ENCODE measurements around the gene UTP11. TPM values are rescaled to one million over a fixed set of nuclear protein-coding genes. Genes with fewer than 3 reads are reported as not detected.
"Not testable (repeated sequence)": the region's sequence is repeated elsewhere in the genome, so short reads cannot be mapped to it uniquely, and the experiment has no call there.

The UTP11 gene
- total and polyA plus RNA-seq, 4 donors, result 11.0 to 17.8 (median 11.8) TPM

DNA sequence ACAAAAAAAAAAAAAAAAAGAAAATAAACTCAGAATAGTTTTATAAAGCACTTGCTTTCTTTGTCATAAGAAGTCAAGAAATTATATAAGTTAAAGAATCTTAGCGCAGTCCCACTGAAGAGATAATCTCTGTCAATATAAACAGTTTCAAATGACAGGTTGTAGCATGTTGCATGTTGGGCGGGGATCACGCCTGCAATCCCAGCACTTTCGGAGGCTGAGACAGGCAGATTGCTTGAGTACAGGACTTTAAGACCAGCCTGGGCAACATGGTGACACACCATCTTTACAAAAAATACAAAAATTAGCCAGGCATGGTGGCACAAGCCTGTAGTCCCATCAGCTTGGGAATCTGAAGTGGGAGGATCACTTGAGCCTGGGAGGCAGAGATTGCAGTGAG lies 47.2 kb upstream of the UTP11 start:
- WGBS, result 95% methylated on average over 4 of the region's 4 CpGs
- no peak for DNase-seq (ENCODE audit: low spot score)
- no peak overlapping the region for H3K9ac ChIP-seq (ENCODE audit: low read depth in 1 of 2, low read length in 2 of 2)
- TF ChIP-seq, protein P1, sequence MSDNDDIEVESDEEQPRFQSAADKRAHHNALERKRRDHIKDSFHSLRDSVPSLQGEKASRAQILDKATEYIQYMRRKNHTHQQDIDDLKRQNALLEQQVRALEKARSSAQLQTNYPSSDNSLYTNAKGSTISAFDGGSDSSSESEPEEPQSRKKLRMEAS (IDR thresholded peaks at IDR 0.05), result no peak
- TF ChIP-seq NR2F2 (IDR thresholded peaks at IDR 0.05) (no peak), HNF4G (IDR thresholded peaks at IDR 0.05) (no peak), YY1 (IDR thresholded peaks at IDR 0.05) (no peak), JUND (IDR thresholded peaks at IDR 0.05) (no peak), HNF4A (conservative IDR thresholded peaks at IDR 0.05) (no peak), FOXA2 (IDR thresholded peaks at IDR 0.05) (no peak), RAD21 (IDR thresholded peaks at IDR 0.05) (no peak)
- TF ChIP-seq, protein P2, sequence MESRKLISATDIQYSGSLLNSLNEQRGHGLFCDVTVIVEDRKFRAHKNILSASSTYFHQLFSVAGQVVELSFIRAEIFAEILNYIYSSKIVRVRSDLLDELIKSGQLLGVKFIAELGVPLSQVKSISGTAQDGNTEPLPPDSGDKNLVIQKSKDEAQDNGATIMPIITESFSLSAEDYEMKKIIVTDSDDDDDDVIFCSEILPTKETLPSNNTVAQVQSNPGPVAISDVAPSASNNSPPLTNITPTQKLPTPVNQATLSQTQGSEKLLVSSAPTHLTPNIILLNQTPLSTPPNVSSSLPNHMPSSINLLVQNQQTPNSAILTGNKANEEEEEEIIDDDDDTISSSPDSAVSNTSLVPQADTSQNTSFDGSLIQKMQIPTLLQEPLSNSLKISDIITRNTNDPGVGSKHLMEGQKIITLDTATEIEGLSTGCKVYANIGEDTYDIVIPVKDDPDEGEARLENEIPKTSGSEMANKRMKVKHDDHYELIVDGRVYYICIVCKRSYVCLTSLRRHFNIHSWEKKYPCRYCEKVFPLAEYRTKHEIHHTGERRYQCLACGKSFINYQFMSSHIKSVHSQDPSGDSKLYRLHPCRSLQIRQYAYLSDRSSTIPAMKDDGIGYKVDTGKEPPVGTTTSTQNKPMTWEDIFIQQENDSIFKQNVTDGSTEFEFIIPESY (IDR thresholded peaks at IDR 0.05), result no peak
- TF ChIP-seq, protein P3, sequence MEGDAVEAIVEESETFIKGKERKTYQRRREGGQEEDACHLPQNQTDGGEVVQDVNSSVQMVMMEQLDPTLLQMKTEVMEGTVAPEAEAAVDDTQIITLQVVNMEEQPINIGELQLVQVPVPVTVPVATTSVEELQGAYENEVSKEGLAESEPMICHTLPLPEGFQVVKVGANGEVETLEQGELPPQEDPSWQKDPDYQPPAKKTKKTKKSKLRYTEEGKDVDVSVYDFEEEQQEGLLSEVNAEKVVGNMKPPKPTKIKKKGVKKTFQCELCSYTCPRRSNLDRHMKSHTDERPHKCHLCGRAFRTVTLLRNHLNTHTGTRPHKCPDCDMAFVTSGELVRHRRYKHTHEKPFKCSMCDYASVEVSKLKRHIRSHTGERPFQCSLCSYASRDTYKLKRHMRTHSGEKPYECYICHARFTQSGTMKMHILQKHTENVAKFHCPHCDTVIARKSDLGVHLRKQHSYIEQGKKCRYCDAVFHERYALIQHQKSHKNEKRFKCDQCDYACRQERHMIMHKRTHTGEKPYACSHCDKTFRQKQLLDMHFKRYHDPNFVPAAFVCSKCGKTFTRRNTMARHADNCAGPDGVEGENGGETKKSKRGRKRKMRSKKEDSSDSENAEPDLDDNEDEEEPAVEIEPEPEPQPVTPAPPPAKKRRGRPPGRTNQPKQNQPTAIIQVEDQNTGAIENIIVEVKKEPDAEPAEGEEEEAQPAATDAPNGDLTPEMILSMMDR (IDR thresholded peaks at IDR 0.05; ENCODE audit: low read depth, low read length, missing input control), result no peak
- TF ChIP-seq, protein P4, sequence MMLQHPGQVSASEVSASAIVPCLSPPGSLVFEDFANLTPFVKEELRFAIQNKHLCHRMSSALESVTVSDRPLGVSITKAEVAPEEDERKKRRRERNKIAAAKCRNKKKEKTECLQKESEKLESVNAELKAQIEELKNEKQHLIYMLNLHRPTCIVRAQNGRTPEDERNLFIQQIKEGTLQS (IDR thresholded peaks at IDR 0.05), result no peak
- no peak overlapping the region for H3K27ac ChIP-seq (ENCODE audit: low read depth in 1 of 2, low read length in 2 of 2)
- no peaks in the 10 kb centered on the region for H3K27me3 ChIP-seq (ENCODE audit: control insufficient read depth in 4 of 4, insufficient read depth in 4 of 4, low read length in 3 of 4)
- H3K9me3 ChIP-seq (ENCODE audit: control insufficient read depth in 4 of 4, low read length in 3 of 4), result no peaks in the 10 kb centered on the region
- H3K36me3 ChIP-seq (ENCODE audit: control insufficient read depth in 4 of 4, insufficient read depth in 3 of 4, low read depth in 1 of 4, low read length in 3 of 4), result peaks cover 12 to 51% (median 35%) of the 10 kb centered on the region in 4 donors
- H3K4me3 ChIP-seq (ENCODE audit: low read depth in 1 of 3, low read length in 3 of 3), result no peak overlapping the region
- H3K4me1 ChIP-seq (ENCODE audit: control insufficient read depth in 4 of 4, insufficient read depth in 4 of 4, low read length in 3 of 4), result no peaks in the 10 kb centered on the region

DNA sequence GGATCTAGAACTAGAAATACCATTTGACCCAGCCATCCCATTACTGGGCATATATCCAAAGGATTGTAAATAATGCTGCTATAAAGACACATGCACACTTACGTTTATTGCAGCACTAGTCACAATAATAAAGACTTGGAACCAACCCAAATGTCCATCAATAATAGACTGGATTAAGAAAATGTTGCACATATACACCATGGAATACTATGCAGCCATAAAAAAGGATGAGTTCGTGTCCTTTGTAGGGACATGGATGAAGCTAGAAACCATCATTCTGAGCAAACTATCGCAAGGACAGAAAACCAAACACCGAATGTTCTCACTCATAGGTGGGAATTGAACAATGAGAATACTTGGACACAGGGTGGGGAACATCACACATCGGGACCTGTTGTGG lies 38.9 kb upstream of the UTP11 start:
- DNase-seq (ENCODE audit: low spot score); H3K9ac ChIP-seq (ENCODE audit: low read depth in 1 of 2, low read length in 2 of 2); H3K9me3 ChIP-seq (ENCODE audit: control insufficient read depth in 4 of 4, low read length in 3 of 4); H3K27me3 ChIP-seq (ENCODE audit: control insufficient read depth in 4 of 4, insufficient read depth in 4 of 4, low read length in 3 of 4); H3K4me1 ChIP-seq (ENCODE audit: control insufficient read depth in 4 of 4, insufficient read depth in 4 of 4, low read length in 3 of 4); H3K4me3 ChIP-seq (ENCODE audit: low read depth in 1 of 3, low read length in 3 of 3); H3K27ac ChIP-seq (ENCODE audit: low read depth in 1 of 2, low read length in 2 of 2): not testable (repeated sequence)
- peaks cover 10 to 45% (median 39%) of the 10 kb centered on the region in 4 donors for H3K36me3 ChIP-seq (ENCODE audit: control insufficient read depth in 4 of 4, insufficient read depth in 3 of 4, low read depth in 1 of 4, low read length in 3 of 4)
- WGBS, result 92% methylated on average over 5 of the region's 5 CpGs

DNA sequence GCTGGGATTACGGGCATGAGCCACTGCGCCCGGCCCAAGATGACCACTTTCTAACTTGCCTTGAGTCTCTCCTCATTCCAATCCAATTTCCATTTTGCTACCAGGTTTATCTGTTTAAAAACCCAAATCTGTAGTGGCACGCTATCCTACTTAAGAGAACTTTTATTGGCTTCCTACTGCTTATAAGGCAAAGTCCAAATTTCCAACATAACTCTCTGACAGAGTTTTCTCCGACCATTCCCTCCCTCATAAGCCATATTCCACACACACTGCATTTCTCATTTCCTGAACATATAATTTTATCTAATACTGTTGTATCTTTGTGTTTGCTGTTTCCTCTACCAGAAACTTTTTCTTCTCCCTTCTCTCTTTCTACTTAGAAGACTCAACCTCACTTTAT lies 38.0 kb upstream of the UTP11 start:
- TF ChIP-seq FOXA1 (IDR thresholded peaks at IDR 0.05) (no peak), FOXA2 (IDR thresholded peaks at IDR 0.05) (no peak)
- Histone ChIP-seq H3K27me3 (ENCODE audit: control insufficient read depth in 4 of 4, insufficient read depth in 4 of 4, low read length in 3 of 4) (no peaks in the 10 kb centered on the region), H3K9ac (ENCODE audit: low read depth in 1 of 2, low read length in 2 of 2) (no peak overlapping the region), H3K4me1 (ENCODE audit: control insufficient read depth in 4 of 4, insufficient read depth in 4 of 4, low read length in 3 of 4) (peaks cover 0 to 3% (median 0%) of the 10 kb centered on the region in 4 donors), H3K27ac (ENCODE audit: low read depth in 1 of 2, low read length in 2 of 2) (no peak overlapping the region), H3K9me3 (ENCODE audit: control insufficient read depth in 4 of 4, low read length in 3 of 4) (no peaks in the 10 kb centered on the region), H3K4me3 (ENCODE audit: low read depth in 1 of 3, low read length in 3 of 3) (no peak overlapping the region), H3K36me3 (ENCODE audit: control insufficient read depth in 4 of 4, insufficient read depth in 3 of 4, low read depth in 1 of 4, low read length in 3 of 4) (peaks cover 10 to 45% (median 37%) of the 10 kb centered on the region in 4 donors)
- DNase-seq (ENCODE audit: low spot score), result no peak
- WGBS, result 93% methylated on average over 5 of the region's 5 CpGs
